SK-N-SH treated with all-trans-retinoic acid at 6 μM for 48 hours (cell line): ENCODE data around the gene PTEN.

Source experiments
- ATAC-seq: fragments of 200-7000 bp; cut with Tn5 transposase; 3 replicates; pipeline ENCODE4 v1.9.1; 2020; ENCODE audit warnings: mild to moderate bottlenecking, moderate library complexity
- ARNTL ChIP-seq: fragments of 450-650 bp; formaldehyde crosslinking; IDR thresholded peaks from 2 replicates; pipeline ENCODE4 v1.5.0; 2020; ENCODE audit warnings: low read depth, mild to moderate bottlenecking, moderate library complexity, borderline replicate concordance
- BACH2 ChIP-seq: fragments of 250-450 bp; sonication (Bioruptor Pico); IDR thresholded peaks from 2 replicates; pipeline ENCODE4 v1.9.0; 2021; ENCODE audit warnings: mild to moderate bottlenecking, borderline replicate concordance
- CREB5 ChIP-seq: fragments of 250-450 bp; sonication (Bioruptor Pico); IDR thresholded peaks from 2 replicates; pipeline ENCODE4 v1.5.1; 2020; ENCODE audit warnings: low read depth, mild to moderate bottlenecking, moderate library complexity
- CSDC2 ChIP-seq: fragments of 250-450 bp; sonication (Bioruptor Pico); IDR thresholded peaks from 2 replicates; pipeline ENCODE4 v1.5.0; 2020; ENCODE audit warnings: mild to moderate bottlenecking, moderate library complexity
- ESRRG ChIP-seq: fragments of 250-450 bp; sonication (Bioruptor Pico); IDR thresholded peaks from 2 replicates; pipeline ENCODE4 v1.6.1; 2021; ENCODE audit warnings: mild to moderate bottlenecking
- GLIS3 ChIP-seq: fragments of 250-450 bp; sonication (Bioruptor Pico); IDR thresholded peaks from 2 replicates; pipeline ENCODE4 v1.5.0; 2020; ENCODE audit warnings: mild to moderate bottlenecking, moderate library complexity
- ISL1 ChIP-seq: fragments of 250-450 bp; sonication (Bioruptor Pico); IDR thresholded peaks from 2 replicates; pipeline ENCODE4 v2.1.2; 2022; ENCODE audit warnings: mild to moderate bottlenecking, moderate library complexity
- OSR1 ChIP-seq: fragments of 250-450 bp; sonication (Bioruptor Pico); IDR thresholded peaks from 2 replicates; pipeline ENCODE4 v1.8.0; 2022; ENCODE audit warnings: moderate library complexity, mild to moderate bottlenecking, inconsistent platforms
- POU6F1 ChIP-seq: fragments of 250-450 bp; sonication (Bioruptor Pico); IDR thresholded peaks from 2 replicates; pipeline ENCODE4 v1.8.0; 2021; ENCODE audit warnings: low read depth, mild to moderate bottlenecking, moderate library complexity, borderline replicate concordance
- PPARA ChIP-seq: fragments of 250-450 bp; sonication (Bioruptor Pico); IDR thresholded peaks from 2 replicates; pipeline ENCODE4 v1.5.0; 2020; ENCODE audit warnings: mild to moderate bottlenecking, borderline replicate concordance
- RARB ChIP-seq: fragments of 250-450 bp; sonication (Bioruptor Pico); IDR thresholded peaks from 2 replicates; pipeline ENCODE4 v1.8.0; 2021; ENCODE audit warnings: mild to moderate bottlenecking, moderate library complexity
- SNAI2 ChIP-seq: fragments of 250-450 bp; sonication (Bioruptor Pico); IDR thresholded peaks from 2 replicates; pipeline ENCODE4 v1.5.0; 2020; ENCODE audit warnings: mild to moderate bottlenecking, moderate library complexity
- TCF4 ChIP-seq: fragments of 250-450 bp; sonication (Bioruptor Pico); IDR thresholded peaks from 2 replicates; pipeline ENCODE4 v1.8.0; 2021; ENCODE audit warnings: mild to moderate bottlenecking, moderate library complexity, borderline replicate concordance
- TOX ChIP-seq: fragments of 250-450 bp; sonication (Bioruptor Pico); IDR thresholded peaks from 2 replicates; pipeline ENCODE4 v1.8.0; 2021; ENCODE audit warnings: mild to moderate bottlenecking, moderate library complexity, borderline replicate concordance
- TSHZ2 ChIP-seq: fragments of 250-450 bp; sonication (Bioruptor Pico); IDR thresholded peaks from 2 replicates; pipeline ENCODE4 v1.5.0; 2020; ENCODE audit warnings: mild to moderate bottlenecking, moderate library complexity
- ZC3H10 ChIP-seq: fragments of 250-450 bp; sonication (Bioruptor Pico); IDR thresholded peaks from 2 replicates; pipeline ENCODE4 v1.5.1; 2021; ENCODE audit warnings: mild to moderate bottlenecking, moderate library complexity
- ZFP3 ChIP-seq: fragments of 250-450 bp; sonication (Bioruptor Pico); IDR thresholded peaks from 2 replicates; pipeline ENCODE4 v1.5.0; 2020; ENCODE audit warnings: mild to moderate bottlenecking, moderate library complexity
- ZFP30 ChIP-seq: fragments of 450-650 bp; formaldehyde crosslinking; IDR thresholded peaks from 2 replicates; pipeline ENCODE4 v1.5.0; 2022; ENCODE audit warnings: mild to moderate bottlenecking, moderate library complexity
- ZNF565 ChIP-seq: fragments of 450-650 bp; formaldehyde crosslinking; conservative IDR thresholded peaks from 2 replicates; pipeline ENCODE4 v1.5.0; 2020; ENCODE audit warnings: low read depth, mild to moderate bottlenecking, moderate library complexity
- ZNF70 ChIP-seq: fragments of 450-650 bp; formaldehyde crosslinking; IDR thresholded peaks from 2 replicates; pipeline ENCODE4 v1.5.0; 2020; ENCODE audit warnings: mild to moderate bottlenecking, moderate library complexity
- ZNF8 ChIP-seq: fragments of 450-650 bp; formaldehyde crosslinking; IDR thresholded peaks from 2 replicates; pipeline ENCODE4 v1.5.0; 2020; ENCODE audit warnings: mild to moderate bottlenecking, moderate library complexity

Gene PTEN

GRCh38 chr10:87935290-87936141 lies 72.1 kb downstream of the PTEN start:
- TF ChIP-seq CREB5 (CRISPR knock-in tag) (no peak), POU6F1 (CRISPR knock-in tag) (no peak), ISL1 (CRISPR knock-in tag) (peak; percentile 31; the same call in 1 of the 2 replicates), ZNF70 (no peak)

GRCh38 chr10:87940210-87940609 lies 76.8 kb downstream of the PTEN start:
- ATAC-seq, result no peak
- TF ChIP-seq ZFP30 (CRISPR knock-in tag) (no peak), ZFP3 (CRISPR knock-in tag) (no peak), ZC3H10 (CRISPR knock-in tag) (no peak), CREB5 (CRISPR knock-in tag) (no peak), PPARA (no peak), OSR1 (CRISPR knock-in tag) (no peak), CSDC2 (CRISPR knock-in tag) (no peak), SNAI2 (CRISPR knock-in tag) (no peak), BACH2 (CRISPR knock-in tag) (no peak), RARB (CRISPR knock-in tag) (no peak), TOX (CRISPR knock-in tag) (no peak), ZNF8 (CRISPR knock-in tag) (no peak)

More at GRCh38 chr10:87935290-87936141, 72.1 kb downstream of the PTEN start:
- no peak for ATAC-seq

GRCh38 chr10:87942884-87943527 lies 79.6 kb downstream of the PTEN start:
- no peak for ATAC-seq
- TF ChIP-seq CREB5 (CRISPR knock-in tag), result no peak
- no peak for TF ChIP-seq ARNTL (CRISPR knock-in tag)
- no peak for TF ChIP-seq POU6F1 (CRISPR knock-in tag)
- TF ChIP-seq ISL1 (CRISPR knock-in tag), result no peak

GRCh38 chr10:87945984-87946383 lies 82.6 kb downstream of the PTEN start:
- TF ChIP-seq CSDC2 (CRISPR knock-in tag) (no peak), ZNF565 (CRISPR knock-in tag) (no peak), ESRRG (CRISPR knock-in tag) (no peak), CREB5 (CRISPR knock-in tag) (no peak), TSHZ2 (CRISPR knock-in tag) (no peak), GLIS3 (CRISPR knock-in tag) (no peak), TCF4 (CRISPR knock-in tag) (no peak), OSR1 (CRISPR knock-in tag) (no peak), ZC3H10 (CRISPR knock-in tag) (no peak), ISL1 (CRISPR knock-in tag) (no peak), POU6F1 (CRISPR knock-in tag) (no peak)
- no peak for ATAC-seq
